Epithelial cell of esophagus (primary cell): ENCODE results near the gene RNASEH2B.

Source experiments
- DNase-seq: peaks from one replicate; pipeline ENCODE4 v3.0.0; 2010; ENCODE audit warnings: low read depth
- H3K4me3 ChIP-seq: 2 replicates; pipeline ENCODE4 v1.5.1; 2011; ENCODE audit warnings: mild to moderate bottlenecking, low read length, control low read depth
- TF ChIP-seq, protein P1 (sequence below): IDR thresholded peaks from 2 replicates; pipeline ENCODE4 v1.5.1; 2011; ENCODE audit warnings: low read depth, mild to moderate bottlenecking, low read length, control low read depth, inconsistent platforms; ENCODE audit not compliant: insufficient read depth; ENCODE audit errors: missing control alignments

Gene RNASEH2B

DNA sequence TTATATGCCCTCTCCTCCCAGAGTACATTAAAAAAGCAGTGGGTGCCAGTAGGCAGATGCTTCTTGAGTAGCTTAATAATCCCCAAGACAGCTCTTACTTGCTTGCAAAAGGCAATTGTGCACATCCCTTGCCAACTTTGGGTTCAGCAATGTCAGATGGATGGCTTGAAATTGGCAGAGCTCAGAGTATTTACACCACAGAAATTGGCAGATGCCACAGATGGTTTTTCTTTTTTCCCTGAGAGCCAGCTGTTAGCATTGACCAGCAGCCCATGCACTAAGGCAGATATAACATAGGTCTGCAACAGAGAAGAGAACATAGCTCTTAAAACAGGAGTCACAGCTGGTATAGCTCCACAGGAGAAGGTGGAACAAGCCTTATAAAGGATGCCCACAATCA lies 18.4 kb upstream of the RNASEH2B start:
- no peak for DNase-seq
- TF ChIP-seq, protein P1, sequence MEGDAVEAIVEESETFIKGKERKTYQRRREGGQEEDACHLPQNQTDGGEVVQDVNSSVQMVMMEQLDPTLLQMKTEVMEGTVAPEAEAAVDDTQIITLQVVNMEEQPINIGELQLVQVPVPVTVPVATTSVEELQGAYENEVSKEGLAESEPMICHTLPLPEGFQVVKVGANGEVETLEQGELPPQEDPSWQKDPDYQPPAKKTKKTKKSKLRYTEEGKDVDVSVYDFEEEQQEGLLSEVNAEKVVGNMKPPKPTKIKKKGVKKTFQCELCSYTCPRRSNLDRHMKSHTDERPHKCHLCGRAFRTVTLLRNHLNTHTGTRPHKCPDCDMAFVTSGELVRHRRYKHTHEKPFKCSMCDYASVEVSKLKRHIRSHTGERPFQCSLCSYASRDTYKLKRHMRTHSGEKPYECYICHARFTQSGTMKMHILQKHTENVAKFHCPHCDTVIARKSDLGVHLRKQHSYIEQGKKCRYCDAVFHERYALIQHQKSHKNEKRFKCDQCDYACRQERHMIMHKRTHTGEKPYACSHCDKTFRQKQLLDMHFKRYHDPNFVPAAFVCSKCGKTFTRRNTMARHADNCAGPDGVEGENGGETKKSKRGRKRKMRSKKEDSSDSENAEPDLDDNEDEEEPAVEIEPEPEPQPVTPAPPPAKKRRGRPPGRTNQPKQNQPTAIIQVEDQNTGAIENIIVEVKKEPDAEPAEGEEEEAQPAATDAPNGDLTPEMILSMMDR: no peak
- no peak overlapping the region for H3K4me3 ChIP-seq

DNA sequence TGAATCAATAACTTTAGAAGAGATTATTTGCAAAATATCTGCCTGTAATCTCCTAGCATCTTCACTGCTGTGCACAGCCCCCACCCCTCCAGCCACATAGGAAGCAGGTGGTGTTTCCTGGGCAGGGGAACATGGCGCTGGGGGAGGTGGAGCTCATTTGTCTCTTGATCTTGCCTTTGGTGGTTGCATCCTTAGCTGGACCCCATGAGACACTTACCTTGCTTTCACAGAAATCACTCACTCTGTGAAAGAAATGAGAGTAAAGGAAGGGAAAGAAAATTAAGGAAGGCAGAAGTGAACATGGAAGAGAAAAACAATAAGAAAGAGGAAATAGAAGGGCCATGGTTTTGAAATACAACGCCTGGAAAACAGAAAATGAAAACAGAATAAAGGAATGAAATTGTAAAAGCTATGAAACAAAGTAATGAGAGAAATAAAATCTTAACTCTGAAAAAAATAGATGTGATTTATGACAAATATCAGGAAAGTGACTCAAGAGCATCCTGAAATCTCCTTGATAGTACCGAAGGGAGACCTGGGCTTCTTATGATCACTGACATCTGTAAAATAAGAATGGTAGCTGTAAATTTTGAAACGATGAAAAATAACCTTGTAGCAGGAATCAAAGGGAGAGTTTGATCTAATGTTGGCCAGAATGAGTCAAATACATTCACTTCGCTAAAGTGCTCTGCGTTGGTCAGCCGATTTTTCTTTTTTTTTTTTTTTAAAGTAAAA lies 17.2 kb upstream of the RNASEH2B start:
- TF ChIP-seq, protein P1: no peak
- DNase-seq: no peak
- no peak overlapping the region for H3K4me3 ChIP-seq

DNA sequence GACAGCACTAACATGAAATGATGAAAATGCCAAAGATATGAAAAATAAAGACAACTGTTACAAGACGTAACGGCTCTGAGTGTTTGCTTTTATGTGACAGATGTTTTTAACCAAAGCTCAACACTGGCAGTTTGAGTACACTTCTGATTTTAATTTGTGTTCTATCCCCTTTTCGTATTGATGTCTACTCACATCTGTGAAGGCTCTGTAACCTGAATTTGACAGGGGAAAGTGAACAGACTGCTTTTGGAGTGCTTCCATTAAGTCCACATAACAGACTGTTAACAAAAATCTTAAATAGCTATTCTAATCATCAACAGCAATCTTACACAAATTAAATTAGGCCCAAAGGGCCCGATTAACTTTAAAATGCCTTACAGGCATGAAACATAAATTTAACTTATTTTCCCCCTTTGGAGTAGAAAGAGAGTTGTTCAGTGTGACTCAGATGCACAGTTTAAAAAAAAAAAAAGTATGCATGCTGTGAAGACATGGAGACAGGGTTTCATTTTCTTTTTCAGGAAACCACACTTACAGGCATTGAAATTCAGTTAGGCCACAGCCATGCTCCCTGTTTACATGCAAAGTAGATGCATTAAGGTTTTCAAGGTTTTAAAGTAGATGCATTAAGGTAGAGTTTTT lies 16.3 kb upstream of the RNASEH2B start:
- H3K4me3 ChIP-seq: no peak overlapping the region
- TF ChIP-seq, protein P1: no peak
- no peak for DNase-seq

DNA sequence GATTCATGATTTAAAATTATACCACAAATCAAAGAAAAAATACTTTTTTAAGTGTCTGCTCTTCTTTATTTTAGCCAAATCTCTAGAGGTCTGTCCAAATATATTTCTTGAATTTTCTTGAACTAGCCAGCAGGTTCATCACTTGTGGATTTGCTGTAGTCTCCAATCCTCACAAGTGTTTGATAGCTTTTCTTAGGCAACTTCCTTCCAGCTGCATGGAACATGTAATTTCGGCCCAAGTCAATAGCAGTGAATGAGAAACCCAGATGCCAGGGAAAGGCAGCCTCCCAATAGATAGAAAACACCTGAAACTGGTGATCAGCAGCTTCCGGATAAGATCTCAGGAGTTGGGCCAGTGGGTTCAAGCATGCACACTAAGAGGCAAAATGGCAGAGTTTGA lies 15.6 kb upstream of the RNASEH2B start:
- TF ChIP-seq, protein P1: no peak
- DNase-seq: no peak
- H3K4me3 ChIP-seq: no peak overlapping the region

DNA sequence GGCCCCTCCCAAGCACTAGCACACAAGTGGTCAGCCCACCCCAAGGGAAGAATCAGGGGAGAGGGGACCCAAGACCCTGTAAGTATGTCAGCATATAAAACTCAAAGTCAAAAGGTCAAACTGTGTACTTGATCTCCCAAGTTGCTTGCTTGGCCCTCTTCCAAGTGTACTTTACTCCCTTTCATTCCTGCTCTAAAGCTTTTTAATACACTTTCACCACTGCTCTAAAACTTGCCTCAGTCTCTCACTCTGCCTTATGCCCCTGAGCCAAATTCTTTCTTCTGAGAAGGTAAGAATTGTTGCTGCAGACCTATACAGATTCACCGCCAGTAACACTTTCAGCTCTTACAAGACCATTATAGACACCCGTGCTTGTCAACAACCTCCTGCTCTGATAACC lies 15.1 kb upstream of the RNASEH2B start:
- TF ChIP-seq, protein P1: no peak
- no peak for DNase-seq
- no peak overlapping the region for H3K4me3 ChIP-seq

DNA sequence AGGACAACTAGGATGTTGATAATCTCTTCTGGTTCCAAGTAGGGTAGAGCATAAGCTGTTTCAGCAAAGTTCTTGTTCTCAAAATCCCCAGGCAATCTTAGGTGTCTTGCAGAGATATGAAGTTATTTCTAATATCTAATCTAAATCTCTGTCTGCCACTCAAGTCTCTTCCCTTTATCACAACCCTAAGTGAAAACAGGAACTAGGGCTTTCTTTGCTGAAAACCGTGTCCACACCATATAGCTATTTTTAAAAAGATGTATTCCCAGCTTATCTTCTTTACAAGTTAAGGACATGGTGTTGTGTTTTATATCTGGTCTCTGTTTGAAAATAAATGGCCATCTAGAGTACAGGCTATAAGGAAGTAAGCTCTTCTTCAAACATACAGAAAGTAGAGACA lies 11.3 kb upstream of the RNASEH2B start:
- H3K4me3 ChIP-seq: no peak overlapping the region
- no peak for DNase-seq
- TF ChIP-seq, protein P1: no peak
